Nephron progenitor cell (in vitro differentiated cells): Measurements from ENCODE around the gene BTBD9.

ENCODE experiments used
- DNase-seq: peaks from one replicate; pipeline ENCODE4 v3.0.0; 2021
- H3K27ac Mint-ChIP-seq: 2 replicates; pipeline ENCODE4 v1.8.0; 2021; ENCODE audit warnings: mild to moderate bottlenecking, moderate library complexity, mixed read lengths
- H3K27me3 Mint-ChIP-seq: 2 replicates; pipeline ENCODE4 v1.8.0; 2021; ENCODE audit warnings: mild to moderate bottlenecking, low read depth, mixed read lengths; ENCODE audit not compliant: poor library complexity
- H3K36me3 Mint-ChIP-seq: 2 replicates; pipeline ENCODE4 v1.8.0; 2021; ENCODE audit warnings: low read depth, mixed read lengths
- H3K4me1 Mint-ChIP-seq: 2 replicates; pipeline ENCODE4 v1.8.0; 2021; ENCODE audit warnings: mixed read lengths
- H3K4me3 Mint-ChIP-seq: 2 replicates; pipeline ENCODE4 v1.8.0; 2021; ENCODE audit warnings: mild to moderate bottlenecking, moderate library complexity, mixed read lengths
- H3K9me3 Mint-ChIP-seq: 2 replicates; pipeline ENCODE4 v1.8.0; 2021; ENCODE audit warnings: mild to moderate bottlenecking, moderate library complexity, mixed read lengths
- CTCF ChIP-seq: fragments of 200-600 bp; sonication (generic); IDR thresholded peaks from 2 replicates; pipeline ENCODE4 v1.5.0; 2021; ENCODE audit warnings: antibody characterized with exemption

BTBD9 gene

GRCh38 chr6:38370653-38371601, 268.8 kb downstream of the BTBD9 start:
- H3K27ac Mint-ChIP-seq, result peak overlapping the region; percentile 83
- H3K4me1 Mint-ChIP-seq, result peaks cover 57% of the 10 kb centered on the region
- H3K36me3 Mint-ChIP-seq, result no peaks in the 10 kb centered on the region
- peaks cover 18% of the 10 kb centered on the region for H3K27me3 Mint-ChIP-seq
- H3K9me3 Mint-ChIP-seq, result no peaks in the 10 kb centered on the region
- peak overlapping the region; percentile 44 for H3K4me3 Mint-ChIP-seq
- no peak for TF ChIP-seq CTCF
- DNase-seq, result peak; percentile 62

- Mint-ChIP-seq H3K27ac (no peak overlapping the region), H3K4me1 (peaks cover 40% of the 10 kb centered on the region), H3K9me3 (no peaks in the 10 kb centered on the region), H3K36me3 (no peaks in the 10 kb centered on the region), H3K27me3 (peaks cover 15% of the 10 kb centered on the region), H3K4me3 (no peak overlapping the region)
- no peak for TF ChIP-seq CTCF
- no peak for DNase-seq
These were observed 272.5 kb downstream of the BTBD9 start for GRCh38 chr6:38367231-38367630.

GRCh38 chr6:38366234-38366633, 273.5 kb downstream of the BTBD9 start:
- DNase-seq, result no peak
- H3K27ac Mint-ChIP-seq, result no peak overlapping the region
- H3K4me1 Mint-ChIP-seq, result peaks cover 40% of the 10 kb centered on the region
- H3K9me3 Mint-ChIP-seq, result no peaks in the 10 kb centered on the region
- no peaks in the 10 kb centered on the region for H3K36me3 Mint-ChIP-seq
- no peak overlapping the region for H3K4me3 Mint-ChIP-seq
- peaks cover 15% of the 10 kb centered on the region for H3K27me3 Mint-ChIP-seq
- TF ChIP-seq CTCF, result no peak

GRCh38 chr6:38364775-38365174, 275.0 kb downstream of the BTBD9 start:
- DNase-seq, result no peak
- TF ChIP-seq CTCF, result no peak
- H3K27me3 Mint-ChIP-seq, result peaks cover 15% of the 10 kb centered on the region
- H3K4me1 Mint-ChIP-seq, result peaks cover 35% of the 10 kb centered on the region
- H3K9me3 Mint-ChIP-seq, result no peaks in the 10 kb centered on the region
- H3K36me3 Mint-ChIP-seq, result no peaks in the 10 kb centered on the region
- no peak overlapping the region for H3K4me3 Mint-ChIP-seq
- H3K27ac Mint-ChIP-seq, result no peak overlapping the region

- H3K4me1 Mint-ChIP-seq, result peaks cover 33% of the 10 kb centered on the region
- no peak for DNase-seq
- H3K27ac Mint-ChIP-seq, result no peak overlapping the region
- H3K36me3 Mint-ChIP-seq, result no peaks in the 10 kb centered on the region
- H3K9me3 Mint-ChIP-seq, result no peaks in the 10 kb centered on the region
- TF ChIP-seq CTCF, result no peak
- H3K27me3 Mint-ChIP-seq, result peaks cover 13% of the 10 kb centered on the region
- no peak overlapping the region for H3K4me3 Mint-ChIP-seq
These were observed 275.6 kb downstream of the BTBD9 start for GRCh38 chr6:38364127-38364526.

GRCh38 chr6:38355519-38355918, 284.2 kb downstream of the BTBD9 start:
- H3K27ac Mint-ChIP-seq, result no peak overlapping the region
- no peak for TF ChIP-seq CTCF
- no peaks in the 10 kb centered on the region for H3K27me3 Mint-ChIP-seq
- no peak for DNase-seq
- no peak overlapping the region for H3K4me3 Mint-ChIP-seq
- no peaks in the 10 kb centered on the region for H3K9me3 Mint-ChIP-seq
- peaks cover 28% of the 10 kb centered on the region for H3K4me1 Mint-ChIP-seq
- H3K36me3 Mint-ChIP-seq, result no peaks in the 10 kb centered on the region
